ENCODE measurements around the gene STAP1.

- TF ChIP-seq CTCF (conservative IDR thresholded peaks at IDR 0.05; ENCODE audit: low read length) (no peak), EZH2phosphoT487 (IDR thresholded peaks at IDR 0.05; ENCODE audit: borderline replicate concordance, low read depth, low read length) (no peak)
These were observed 7.8 kb downstream of the STAP1 start for GRCh38 chr4:67566335-67566734.
